Measurements from ENCODE around the gene FRS2.

The FRS2 gene

DNA sequence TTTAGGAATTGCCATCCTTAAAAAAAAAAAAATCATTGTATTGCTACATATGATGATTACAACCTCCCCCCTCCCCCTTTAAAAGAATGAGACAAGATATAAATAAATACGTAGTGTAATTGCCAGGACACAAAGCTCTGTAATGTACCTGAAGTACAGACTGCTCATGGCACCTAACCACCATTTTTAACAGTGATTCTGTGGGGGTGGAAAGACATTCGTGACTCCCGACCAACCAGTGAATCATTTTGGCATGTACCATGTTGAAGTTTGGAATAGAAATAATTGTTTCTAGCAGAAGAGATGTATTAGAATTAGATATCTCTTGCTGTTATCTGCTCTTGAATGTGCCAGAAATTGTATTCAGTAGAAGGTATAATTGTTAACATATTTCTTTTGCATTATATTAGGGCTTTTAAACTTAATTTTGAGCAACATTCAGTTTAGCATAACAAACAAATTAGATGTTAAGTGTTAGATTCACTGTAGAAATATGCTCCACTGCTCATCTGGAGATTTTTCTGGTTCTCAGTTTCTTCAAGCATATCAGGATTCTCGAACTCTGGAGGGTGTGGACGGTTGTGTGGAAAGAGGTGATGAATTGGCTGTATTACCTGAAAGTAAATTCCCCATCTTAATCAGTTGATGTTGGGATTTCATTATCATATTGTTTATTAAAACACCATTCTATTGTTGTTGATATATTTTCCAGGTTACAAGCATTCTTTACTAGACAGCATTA lies 31.1 kb downstream of the FRS2 start:
- DNase-seq (ENCODE audit: low read depth), result no peak

DNA sequence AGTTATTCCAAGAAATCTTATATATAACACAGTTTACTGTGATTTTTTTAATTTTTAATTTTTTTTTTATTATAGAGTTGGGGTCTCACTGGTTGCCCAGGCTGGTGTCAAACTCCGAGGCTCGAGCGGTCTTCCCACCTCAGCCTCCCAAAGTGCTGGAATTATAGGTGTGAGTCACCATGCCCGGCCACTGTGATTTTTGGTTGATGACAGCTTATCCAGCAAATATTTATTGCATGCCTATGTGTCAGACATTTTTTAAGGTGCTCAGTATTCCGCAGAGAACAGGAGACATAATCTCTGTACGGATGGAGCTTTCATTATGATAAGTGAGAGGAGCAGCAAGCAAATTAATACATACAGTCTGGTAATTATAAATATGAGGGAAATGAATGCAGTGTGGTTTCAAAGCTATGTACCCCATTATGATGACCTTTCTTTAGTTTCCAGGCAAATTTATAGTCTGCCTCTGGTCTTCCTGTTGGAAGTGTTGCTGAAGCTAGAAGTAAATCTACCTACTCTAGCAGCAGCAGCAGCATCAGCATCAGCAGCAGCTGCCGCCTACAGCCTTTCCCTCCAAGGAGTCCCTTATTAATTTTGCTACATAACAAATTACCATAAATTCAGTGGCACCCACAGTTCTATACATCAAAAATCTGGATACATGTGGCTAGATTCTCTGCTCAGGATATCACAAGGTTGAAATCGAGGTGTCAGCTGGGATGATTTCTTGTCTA lies 32.3 kb downstream of the FRS2 start:
- DNase-seq (ENCODE audit: low read depth), result no peak

DNA sequence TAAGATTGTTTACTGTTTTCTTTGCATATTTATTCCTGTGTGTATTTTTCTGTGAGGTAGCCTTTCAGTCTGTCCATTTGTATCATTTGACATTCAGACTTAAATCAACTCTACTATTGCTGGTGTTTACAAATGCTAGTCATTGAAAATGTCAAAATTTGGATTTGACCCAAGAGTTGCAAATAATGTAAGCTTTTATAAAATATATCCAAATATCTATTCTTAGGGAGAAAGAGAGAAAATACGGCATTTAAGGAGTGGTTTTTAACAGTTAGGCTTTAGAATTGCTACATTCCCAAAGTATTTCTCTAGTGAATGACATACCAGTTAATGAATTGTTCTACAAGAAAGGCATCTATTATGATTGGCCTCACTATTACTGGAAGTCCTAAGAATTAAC lies 37.9 kb downstream of the FRS2 start:
- DNase-seq (ENCODE audit: low read depth), result no peak

DNA sequence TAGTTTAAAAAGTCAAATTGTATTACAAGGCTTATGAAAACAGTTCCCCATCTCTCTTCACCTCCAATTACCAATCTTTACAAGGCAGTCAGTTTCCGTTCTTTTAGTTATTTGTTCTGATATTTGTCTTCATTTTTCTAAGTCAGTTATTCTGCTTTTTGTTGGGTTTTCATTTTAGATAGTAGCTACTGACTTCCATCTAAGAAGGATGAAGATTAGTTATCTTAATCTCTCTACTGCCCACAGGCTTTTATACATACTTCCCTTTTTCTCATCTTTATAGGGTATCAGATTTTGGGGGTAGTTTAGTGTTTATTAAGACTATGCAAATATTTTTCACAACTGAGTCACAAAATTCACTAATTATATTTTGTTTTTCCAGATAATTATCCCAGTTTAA lies 38.4 kb downstream of the FRS2 start:
- no peak for DNase-seq (ENCODE audit: low read depth)

DNA sequence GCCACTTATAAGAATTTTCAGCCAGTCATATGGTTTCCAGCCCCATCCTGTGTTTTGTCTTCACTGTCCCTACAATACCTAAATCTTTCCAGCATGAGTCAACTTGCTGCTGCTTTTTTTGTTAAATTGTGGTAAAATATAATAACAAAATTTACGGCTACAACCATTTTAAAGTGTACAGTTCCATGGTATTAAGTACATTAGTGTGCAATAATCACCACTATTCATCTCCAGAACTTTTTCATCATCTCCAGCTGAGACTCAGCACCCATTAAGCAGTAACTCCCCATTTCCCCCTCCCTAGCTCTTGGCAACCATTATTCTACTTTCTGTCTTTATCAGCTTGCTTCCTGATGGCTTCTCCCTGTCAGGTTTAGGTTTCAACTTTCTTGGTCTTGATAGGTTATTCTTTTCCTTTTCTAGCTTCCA lies 39.1 kb downstream of the FRS2 start:
- no peak for DNase-seq (ENCODE audit: low read depth)

DNA sequence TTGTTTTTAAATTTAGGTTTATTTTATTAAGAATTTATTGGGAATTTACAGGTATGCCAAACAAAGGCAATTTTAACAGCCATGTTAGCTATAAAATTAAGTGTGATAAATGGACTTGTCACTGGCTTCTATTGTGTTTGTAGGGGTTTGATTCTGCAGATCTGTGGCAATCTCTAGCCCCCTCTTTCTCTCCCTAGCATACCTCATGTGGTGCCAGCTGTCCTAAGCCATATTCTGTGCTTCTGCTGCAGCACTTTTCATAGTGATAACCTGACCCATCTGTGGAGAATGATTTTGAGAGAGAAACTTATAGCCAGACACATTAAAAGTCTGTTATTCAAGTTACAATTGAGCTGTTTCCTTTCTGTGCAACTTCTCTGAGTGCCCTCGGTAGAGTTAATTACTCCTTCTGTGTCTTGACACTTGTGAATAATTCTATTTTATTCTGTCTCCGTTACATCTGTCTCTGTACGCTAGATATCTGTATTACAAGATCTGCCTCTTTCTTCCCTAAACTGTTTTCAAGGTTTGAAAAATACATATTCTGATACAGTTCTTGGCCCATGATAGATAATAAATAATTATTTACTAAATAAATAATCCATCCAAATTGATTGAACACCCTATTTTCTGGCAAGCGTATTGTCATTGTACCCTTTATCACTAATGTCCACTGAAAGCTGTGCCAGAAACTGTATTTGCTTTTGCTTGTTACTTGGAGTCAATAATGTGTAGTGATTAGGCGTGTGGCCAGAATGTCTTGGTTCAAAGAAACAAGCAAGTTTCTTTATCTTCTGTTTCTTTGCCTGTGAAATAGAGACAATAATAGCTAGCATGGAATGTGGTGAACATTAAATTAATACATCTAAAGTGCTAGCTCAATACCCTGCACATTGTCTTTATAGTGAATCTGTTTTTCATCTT lies 40.0 kb downstream of the FRS2 start:
- no peak for DNase-seq (ENCODE audit: low read depth)

DNA sequence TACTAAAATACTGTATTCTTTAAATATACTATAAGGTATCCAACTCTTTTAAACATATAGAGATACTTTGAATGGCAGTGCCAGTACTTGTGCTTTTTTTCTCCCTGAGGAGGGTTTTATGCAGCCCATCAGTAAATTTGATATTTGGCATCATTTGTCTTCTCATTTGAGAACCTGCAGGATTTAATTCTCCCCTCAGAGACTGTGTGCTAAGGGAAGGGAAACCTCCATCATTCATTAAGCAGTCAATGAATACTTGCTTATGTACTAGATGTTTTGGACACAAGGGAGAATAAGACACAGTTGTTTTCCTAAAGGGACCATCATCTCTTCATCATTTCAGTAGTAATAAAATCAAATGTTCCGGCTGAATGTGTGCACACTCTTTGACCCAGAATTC lies 40.8 kb downstream of the FRS2 start:
- no peak for DNase-seq (ENCODE audit: low read depth)

DNA sequence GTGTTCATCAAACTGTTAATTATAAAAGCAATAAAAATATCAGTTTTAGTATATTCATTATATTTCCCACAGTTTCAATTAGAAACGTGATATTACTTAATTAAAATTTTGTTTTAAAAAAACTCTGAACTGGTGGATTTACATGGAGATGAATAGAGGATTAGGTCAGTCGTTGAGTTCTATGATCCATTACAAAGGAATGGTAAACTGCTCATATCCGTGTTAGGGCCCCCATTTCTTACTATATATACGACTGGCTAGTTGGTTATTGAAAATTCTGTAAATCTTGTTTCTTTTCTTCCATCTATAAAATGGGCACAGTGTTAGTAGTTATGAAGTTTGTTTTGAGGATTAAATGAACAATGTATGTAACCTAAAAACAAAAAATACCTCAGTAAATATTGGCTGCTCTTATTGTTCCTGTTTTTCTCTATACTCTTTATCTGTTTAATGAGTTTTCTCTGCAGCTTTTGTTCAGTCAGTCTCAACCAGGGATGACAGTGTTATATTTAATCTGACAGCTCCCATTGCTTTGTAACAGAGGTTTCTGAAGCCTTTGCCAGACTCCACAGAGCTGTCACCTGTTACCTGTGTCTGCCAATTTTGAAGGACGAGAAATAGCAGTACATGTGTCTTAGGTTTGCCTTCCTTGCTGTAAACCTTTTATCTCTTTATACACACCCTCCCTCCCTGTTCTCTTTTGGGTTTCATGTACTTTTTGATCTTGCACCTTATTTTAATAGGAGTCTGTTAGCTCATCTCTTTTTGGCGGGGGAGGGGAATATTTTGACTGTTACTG lies 41.5 kb downstream of the FRS2 start:
- DNase-seq (ENCODE audit: low read depth), result no peak

DNA sequence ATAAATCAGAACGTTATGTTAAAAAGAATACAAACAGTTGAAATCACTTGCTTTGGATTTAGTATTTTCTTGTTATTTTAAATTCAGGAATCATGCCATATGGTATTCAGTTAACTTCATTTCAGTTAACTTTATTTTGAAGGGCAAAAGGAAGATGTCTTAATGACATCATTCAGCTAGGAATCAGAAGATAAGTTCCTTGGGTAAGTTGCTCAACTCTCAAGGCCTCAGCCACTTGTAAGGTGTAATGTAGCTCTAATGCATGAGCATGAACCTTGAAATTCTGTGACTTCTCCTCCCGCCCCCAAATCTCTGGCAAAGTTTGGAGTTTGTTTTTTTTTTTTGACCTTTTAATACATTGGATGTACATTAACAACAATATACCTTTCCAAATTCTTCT lies 42.6 kb downstream of the FRS2 start:
- no peak for DNase-seq (ENCODE audit: low read depth)

DNA sequence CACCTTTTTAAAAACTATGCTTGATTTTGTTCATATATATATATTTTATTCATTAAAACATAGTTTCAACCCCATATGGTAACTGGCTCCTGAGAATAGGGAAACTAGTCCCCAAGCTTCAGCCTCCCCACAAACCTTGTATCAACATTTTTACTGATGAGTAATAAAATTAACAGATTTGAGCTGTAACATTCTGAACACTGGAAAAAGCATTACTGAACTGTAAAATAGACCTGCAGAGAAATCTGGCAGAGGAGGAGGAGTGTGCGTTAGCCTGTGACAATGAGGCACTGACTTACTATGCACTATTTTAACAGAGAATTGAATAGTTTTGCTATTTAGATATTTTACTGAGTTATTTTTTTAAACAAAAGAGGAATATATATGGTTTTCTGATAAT lies 43.1 kb downstream of the FRS2 start:
- no peak for DNase-seq (ENCODE audit: low read depth)

DNA sequence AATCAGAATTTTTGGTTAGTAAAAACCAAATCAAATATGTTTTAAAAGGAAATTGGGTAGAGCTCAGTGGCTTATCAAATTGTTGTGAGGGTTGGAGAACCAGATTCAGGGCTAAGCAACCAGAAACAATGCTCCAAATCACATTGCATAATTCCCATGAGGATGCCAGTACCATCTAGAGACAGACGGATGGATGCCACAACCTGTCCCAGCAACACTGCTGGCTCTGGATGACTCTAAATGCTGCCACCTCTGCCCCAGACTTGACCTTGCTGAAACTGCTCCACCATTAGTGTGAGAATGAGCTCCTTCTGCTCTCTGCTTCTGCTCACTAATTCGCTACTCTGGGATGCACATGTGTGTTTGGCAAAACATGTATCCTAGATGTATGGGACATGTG lies 43.9 kb downstream of the FRS2 start:
- DNase-seq (ENCODE audit: low read depth), result no peak

DNA sequence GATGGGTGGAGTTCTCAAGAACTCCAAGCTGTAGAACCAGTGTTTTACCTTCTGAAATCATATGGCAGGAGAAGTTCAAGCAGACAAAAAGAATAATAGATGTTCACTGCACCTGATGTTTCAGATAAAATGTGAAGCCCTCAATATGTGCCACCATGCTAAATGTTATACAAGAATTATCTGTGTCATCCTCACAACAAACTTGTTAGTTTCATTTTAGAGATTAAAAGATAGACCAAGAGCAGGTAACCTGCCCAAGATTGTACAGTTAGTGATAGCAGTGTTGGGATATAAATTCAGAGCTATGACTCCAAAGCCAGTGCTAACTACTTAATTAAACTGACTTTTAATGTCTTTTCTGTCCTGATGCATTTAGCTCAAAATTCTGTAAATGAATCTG lies 44.7 kb downstream of the FRS2 start:
- DNase-seq (ENCODE audit: low read depth), result no peak

DNA sequence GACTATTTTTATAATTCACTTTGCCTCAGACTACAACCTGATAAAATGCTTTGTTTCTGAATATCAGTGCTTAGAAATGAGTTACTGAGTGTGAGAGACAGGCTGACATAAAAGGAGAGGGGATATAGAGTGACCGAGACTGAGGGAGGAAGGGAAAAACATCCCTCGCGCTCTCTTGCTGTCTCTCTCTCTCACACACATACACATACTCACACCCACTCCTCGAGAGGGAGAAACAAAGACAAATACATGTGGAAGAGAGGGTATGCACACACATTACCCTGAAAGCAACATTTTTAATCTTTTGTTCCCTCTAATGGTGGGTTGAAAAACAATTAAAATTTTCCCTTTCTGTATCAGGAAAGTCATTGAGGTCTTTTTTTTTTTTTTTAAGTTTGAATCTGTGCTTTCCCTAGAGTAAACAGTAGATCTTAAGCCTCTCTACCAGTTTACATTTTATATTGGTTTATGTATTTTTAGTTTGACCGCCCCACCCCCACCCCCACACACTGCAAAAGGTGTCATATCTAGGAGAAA lies 45.3 kb downstream of the FRS2 start:
- no peak for DNase-seq (ENCODE audit: low read depth)

DNA sequence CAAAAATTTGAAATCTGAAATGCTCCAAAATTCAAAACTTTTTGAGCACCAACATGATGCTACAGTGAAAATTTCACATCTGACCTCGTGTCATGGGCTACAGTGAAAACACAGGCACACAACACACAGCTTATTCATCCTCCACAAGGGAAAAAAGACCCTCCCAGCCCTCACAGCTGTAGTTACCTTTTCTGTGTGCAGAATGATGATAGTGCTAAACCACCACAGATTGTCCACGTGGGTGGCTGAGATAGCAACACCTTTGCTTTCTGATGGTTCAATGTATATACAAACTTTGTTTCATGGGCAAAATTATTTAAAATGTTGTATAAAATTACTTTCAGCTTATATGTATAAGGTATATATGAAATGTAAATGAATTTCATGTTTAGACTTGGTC lies 46.8 kb downstream of the FRS2 start:
- no peak for DNase-seq (ENCODE audit: low read depth)

DNA sequence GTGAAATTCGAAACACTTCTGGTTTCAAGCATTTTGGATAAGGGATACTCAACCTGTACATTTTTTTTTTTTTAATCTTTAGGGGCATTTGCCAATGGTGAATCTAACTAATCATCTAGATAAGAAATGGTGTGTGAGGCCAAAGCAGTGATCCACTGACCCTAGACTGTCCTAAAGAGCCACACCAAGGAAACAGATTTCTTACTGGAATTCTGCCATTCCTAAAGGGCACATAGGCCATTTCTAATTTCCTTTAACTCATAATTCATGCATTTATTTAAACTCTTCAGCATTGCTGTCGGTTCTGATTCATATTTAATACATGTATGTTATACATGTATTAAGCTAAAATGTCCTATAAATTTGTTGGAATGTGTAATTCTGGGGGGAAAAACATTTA lies 47.2 kb downstream of the FRS2 start:
- no peak for DNase-seq (ENCODE audit: low read depth)

DNA sequence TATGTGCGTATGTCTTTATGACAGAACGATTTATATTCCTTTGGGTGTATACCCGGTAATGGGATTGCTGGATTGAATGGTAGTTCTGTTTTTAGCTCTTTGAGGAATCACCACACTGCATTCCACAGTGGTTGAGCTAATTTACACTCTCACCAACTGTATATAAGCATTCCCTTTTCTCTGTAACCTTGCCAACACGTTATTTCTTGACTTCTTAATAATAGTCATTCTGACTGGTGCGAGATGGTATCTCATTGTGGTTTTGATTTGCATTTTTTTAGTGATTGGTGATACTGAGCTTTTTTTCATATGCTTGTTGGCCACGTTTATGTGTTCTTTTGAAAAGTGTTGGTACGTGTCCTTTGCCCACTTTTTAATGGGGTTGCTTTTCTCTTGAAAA lies 49.7 kb downstream of the FRS2 start:
- DNase-seq (ENCODE audit: low read depth), result no peak

DNA sequence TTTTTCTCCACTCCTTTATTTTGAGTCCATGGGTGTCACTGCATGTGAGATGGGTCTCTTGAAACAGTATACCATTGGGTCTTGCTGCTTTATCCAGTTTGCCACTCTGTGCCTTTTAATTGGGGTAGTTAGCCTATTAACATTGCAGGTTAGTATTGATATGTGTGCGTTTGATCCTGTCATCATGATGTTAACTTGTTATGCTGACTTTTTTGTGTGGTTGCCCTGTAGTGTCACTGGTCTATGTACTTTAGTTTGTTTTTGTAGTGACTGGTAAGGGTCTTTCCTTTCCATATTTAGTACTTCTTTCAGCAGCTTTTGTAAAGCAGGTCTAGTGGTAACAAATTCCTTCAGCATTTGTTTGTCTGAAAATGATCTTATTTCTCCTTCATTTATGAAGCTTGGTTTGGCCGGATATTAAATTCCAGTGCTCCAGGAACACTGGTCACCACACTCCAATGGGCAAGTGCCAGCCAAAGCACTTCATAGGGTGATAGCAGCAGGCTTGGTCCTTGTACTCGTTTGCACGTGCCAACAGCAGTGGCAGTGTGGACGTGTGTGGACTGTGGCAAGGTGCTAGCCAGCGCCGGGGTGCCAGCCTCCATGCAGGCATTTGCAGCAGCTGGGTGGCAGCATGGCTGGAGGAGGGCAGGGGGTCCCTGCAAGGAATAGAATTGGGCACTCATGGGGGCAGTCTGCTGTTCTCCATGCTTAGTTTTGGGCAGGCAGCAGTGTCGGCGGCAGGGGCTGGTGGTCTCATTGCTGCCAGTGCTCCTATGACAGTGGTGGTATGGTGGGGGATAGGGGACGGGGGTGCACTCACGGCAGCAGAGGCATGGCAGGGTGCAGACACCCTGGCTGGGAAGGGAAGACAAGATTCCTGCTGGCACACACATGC lies 53.5 kb downstream of the FRS2 start:
- DNase-seq (ENCODE audit: low read depth), result no peak

DNA sequence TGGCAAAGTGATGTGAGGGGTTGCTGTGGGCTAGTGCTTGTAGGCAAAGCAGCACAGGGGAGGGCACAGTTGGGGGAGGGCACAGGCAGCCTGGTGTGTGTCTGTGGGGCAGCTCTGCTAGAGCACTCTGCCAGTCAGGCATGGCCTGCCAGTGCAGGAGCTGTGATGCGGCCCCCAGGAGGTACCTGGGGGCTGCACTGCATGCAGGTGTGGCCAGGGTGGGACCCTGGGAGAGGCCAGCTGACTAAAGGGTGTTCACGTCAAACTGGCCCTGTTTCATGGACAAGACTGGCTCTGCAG lies 54.1 kb downstream of the FRS2 start:
- no peak for DNase-seq (ENCODE audit: low read depth)

DNA sequence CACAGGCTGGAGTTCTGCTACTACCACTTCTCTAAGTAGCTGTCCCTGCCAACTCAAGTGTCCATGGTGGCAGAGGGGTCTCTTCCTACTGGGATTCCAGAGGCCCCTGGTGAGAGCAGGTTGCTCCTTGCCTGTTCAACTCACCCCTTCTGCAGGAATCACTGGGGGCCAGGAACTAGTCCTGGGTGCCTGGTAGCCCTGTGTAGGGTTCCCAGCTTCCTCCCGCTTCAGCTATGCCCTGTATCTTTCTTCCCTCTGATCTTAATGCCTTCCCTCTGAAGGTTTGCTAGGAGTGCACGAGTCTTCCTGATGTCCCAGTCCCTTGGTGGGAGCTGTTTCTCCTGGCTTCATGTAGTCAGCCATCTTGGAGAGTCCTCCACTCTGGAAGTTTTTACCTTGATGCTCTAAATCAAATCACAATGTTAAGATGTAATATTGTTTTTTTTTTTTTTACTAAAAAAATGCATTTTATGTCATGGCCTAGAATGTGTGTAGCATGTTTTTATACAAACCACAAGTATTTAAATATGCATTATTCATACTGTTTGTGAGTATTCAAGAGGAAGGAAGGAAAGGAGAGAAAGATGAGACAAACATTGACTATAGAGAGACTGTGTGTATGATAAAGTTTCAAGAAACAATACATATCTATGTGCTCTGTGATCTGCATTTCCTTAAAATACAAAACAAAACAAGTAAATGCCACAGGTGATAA lies 54.7 kb downstream of the FRS2 start:
- no peak for DNase-seq (ENCODE audit: low read depth)

Measured in stimulated activated CD8-positive, alpha-beta memory T cell treated with anti-CD3 and anti-CD28 coated beads, Interleukin-4, amount 100 ng/mL, for 24 hours (primary cell).